Activated T-cell treated with anti-CD3 and anti-CD28 coated beads, Interleukin-2, amount 50 U/mL, for 48 hours (primary cell): ENCODE data around the gene COPS6.

Experiments used
- DNase-seq, 2 experiments: peaks; one replicate each; pipeline ENCODE4 v3.0.0-alpha.2; 2020

Gene COPS6

GRCh38 chr7:100102950-100103840 is 14.4 kb downstream of the COPS6 start:
- no peak for DNase-seq

GRCh38 chr7:100105534-100105933 is 16.8 kb downstream of the COPS6 start:
- DNase-seq, result no peak

- no peak for DNase-seq
Observed at GRCh38 chr7:100106633-100107032, 17.9 kb downstream of the COPS6 start.

- DNase-seq, result no peak
Observed at GRCh38 chr7:100107125-100107737, 18.5 kb downstream of the COPS6 start.

DNA sequence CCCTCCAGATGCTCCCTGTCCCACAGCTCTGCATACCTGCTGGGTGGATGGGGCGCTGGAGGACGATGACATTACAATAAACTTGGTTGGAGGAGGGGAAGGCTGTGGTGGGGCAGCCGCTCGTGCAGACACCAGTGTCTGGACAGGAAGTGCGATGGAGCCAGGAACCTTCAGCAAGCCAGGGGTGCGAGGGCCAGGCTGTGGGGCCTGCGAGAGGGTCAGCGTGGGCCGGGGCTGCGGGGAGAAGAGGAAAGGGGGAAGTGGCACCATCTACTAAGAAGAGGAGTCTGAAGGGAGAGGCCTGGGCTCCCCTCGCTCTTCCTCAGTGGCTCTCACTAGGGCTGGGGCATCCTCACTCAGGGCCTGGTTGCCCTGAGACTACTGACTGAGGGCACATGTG is 19.1 kb downstream of the COPS6 start:
- no peak for DNase-seq

GRCh38 chr7:100109521-100110163 is 20.9 kb downstream of the COPS6 start:
- no peak for DNase-seq

- DNase-seq, result no peak
Observed at GRCh38 chr7:100111156-100111555, 22.4 kb downstream of the COPS6 start.

GRCh38 chr7:100111914-100112313 is 23.1 kb downstream of the COPS6 start:
- no peak for DNase-seq

- no peak for DNase-seq
Observed at GRCh38 chr7:100115026-100115425, 26.3 kb downstream of the COPS6 start.

DNA sequence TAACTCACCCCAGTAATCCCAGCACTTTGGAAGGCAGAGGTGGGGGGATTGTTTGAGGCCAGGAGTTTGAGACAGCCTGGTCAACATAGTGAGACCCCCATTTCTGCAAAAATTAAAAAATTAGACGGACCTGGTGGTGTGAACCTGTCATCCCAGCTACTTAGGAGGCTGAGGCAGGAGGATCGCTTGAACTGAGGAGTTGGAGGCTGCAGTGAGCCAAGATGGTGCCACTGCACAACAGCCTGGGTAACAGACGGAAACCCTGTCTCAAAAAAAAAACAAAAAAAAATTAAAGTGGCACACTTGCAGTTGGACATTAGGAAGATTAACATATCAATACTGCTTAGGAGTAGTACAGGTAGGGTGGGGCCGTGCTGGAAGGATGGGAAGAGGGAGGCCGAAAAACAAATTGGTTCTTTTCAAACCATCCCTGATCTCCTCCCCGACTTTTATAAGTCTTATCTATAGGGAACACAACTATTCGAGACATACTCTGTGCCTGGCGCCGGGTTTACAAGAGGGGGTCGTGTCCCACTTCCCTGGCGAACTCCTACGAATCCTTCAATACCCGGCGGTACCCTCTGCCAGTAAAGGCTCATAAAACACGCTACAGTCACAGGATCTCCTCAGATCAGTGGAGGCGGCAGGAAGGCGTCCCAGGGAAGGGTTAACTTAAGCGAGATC is 29.8 kb downstream of the COPS6 start:
- no peak for DNase-seq

GRCh38 chr7:100119072-100119969 is 30.6 kb downstream of the COPS6 start, which contains the start of the genes CNPY4 and TAF6:
CNPY4 (plus strand) TSS chr7:100119634; CDS start chr7:100119745, 111 bp downstream.
TAF6 (minus strand) TSS chr7:100119358; CDS start chr7:100114209, 5,149 bp downstream.
- DNase-seq, result peak; percentile 96

DNA sequence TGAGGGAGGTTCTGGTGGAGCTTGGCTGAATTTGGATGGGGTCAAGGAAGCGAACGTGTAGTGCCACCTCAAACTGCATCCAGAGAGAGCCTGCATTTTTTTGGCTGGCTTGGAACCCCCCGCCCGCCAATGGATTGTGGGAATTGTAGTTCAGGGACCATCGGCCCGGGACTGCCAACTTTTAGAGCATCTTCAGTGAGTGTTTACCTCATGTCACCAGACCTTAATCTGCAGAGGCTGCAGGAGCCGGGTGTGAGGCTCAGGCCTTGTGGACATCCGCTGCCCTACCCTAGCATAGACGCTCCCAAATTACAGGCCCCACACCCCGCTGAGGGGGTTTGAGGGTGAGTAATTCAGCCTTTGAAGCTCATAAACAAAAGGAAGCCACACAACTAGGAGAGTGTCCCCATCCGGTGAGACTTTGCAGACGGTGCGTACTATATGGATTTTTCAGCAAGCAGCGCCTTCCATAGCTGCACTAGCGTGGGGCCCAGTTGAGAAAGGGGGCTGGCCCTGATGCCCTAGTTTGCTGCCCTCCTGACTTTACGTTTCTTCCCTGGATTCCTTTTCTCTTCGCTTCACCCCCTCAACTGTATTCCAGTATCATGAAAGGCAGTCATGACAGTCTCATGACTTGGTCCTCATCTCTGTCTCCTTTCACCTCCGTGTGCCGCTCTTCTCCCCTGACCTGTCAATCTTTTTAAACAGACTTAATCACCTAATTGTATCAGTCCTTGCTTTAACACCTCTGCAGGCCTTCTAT is 31.4 kb downstream of the COPS6 start:
- peak; percentile 84 to 85 for DNase-seq

- no peak for DNase-seq
Observed at GRCh38 chr7:100120733-100121036, 31.9 kb downstream of the COPS6 start.

- no peak for DNase-seq
Observed at GRCh38 chr7:100122067-100122466, 33.3 kb downstream of the COPS6 start.

DNA sequence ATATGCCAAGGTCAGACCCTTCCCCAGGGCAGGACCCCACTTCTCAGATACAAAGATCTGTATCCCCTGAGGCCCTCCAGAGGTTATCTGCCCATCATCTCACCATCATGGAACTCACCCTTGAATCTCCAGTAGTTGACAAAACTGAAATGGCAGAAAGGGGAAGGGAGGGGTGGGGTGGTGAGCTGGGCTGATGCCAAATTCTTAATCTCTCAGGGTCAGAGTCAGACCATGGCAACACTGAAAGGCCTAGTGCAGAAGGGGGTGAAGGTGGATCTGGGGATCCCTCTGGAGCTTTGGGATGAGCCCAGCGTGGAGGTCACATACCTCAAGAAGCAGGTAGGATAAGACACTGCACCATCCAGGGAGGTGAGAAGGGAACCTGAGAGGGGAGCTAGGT is 33.8 kb downstream of the COPS6 start:
- no peak for DNase-seq

DNA sequence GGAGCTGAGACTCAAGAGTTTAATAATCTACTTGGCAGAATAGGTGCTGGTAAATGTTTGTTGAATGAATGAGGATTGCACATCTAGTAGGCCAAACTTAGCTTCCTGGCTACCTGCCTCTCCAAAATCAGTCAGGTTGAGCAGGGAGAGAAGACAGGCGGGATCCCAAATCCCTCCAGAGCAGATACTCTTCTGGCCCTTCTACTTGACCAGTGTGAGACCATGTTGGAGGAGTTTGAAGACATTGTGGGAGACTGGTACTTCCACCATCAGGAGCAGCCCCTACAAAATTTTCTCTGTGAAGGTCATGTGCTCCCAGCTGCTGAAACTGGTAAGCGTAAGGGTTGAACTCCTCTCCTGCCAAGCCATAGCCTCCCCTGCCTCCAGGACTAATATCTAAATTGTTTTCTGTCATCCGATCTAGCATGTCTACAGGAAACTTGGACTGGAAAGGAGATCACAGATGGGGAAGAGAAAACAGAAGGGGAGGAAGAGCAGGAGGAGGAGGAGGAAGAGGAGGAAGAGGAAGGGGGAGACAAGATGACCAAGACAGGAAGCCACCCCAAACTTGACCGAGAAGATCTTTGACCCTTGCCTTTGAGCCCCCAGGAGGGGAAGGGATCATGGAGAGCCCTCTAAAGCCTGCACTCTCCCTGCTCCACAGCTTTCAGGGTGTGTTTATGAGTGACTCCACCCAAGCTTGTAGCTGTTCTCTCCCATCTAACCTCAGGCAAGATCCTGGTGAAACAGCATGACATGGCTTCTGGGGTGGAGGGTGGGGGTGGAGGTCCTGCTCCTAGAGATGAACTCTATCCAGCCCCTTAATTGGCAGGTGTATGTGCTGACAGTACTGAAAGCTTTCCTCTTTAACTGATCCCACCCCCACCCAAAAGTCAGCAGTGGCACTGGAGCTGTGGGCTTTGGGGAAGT is 35.8 kb downstream of the COPS6 start:
- no peak for DNase-seq

DNA sequence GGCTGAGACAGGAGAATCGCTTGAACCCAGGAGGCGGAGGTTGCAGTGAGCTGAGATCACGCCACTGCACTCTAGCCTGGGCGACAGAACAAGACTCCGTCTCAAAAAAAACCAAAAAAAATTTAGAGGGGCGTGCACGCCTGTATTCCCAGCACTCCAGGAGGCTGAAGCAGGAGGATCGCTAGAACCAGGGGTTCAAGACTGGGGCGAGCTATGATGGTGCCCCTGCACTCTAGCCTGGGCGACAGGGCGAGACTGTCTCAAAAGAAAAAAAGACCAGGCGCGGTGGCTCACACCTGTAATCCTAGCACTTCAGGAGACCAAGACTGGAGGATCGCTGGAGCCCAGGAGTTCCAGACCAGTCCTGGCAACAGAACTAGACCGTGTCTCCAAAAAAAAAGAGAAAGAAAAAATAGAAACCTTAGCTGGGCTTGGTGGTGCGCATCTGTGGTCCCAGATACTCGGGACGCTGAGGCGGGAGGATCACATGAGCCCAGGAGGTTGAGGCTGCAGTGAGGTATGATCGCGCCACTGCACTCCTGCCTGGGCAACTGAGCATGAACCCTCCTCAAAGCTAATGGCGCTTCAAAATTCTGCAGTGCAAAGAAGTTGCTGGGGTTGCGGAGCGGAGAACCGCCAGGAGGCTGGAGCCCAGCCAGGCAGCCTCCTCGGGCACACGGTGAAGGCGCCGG is 37.6 kb downstream of the COPS6 start:
- DNase-seq, result no peak

GRCh38 chr7:100126931-100127865 is 38.4 kb downstream of the COPS6 start, which contains the start of gene MBLAC1:
MBLAC1 (plus strand) TSS chr7:100126967; CDS start chr7:100127396, 429 bp downstream.
- DNase-seq, result peak; percentile 95 to 96
